Effector memory CD8-positive, alpha-beta T cell (primary cell): ENCODE measurements around the gene CACNA2D4.

ENCODE experiments used
- ATAC-seq: fragments of 150-1000 bp; cut with Tn5 transposase; replicated peaks from 2 replicates; pipeline ENCODE4 v1.10.0; 2021; ENCODE audit warnings: mild to moderate bottlenecking, moderate library complexity
- DNase-seq, 3 experiments: peaks; one replicate each; pipeline ENCODE4 v3.0.0; 2021
- H3K27ac Mint-ChIP-seq, 2 donors: one replicate each; pipeline ENCODE4 v1.8.0; 2022; ENCODE audit warnings: mild to moderate bottlenecking in 2 of 2, mixed read lengths in 2 of 2, moderate library complexity in 2 of 2
- H3K27me3 Mint-ChIP-seq, 2 donors: one replicate each; pipeline ENCODE4 v1.8.0; 2022; ENCODE audit warnings: mixed read lengths in 2 of 2
- H3K36me3 Mint-ChIP-seq: one replicate; pipeline ENCODE4 v1.8.0; 2022; ENCODE audit warnings: mild to moderate bottlenecking, moderate library complexity, mixed read lengths; ENCODE audit not compliant: insufficient read depth
- H3K4me1 Mint-ChIP-seq, 2 donors: one replicate each; pipeline ENCODE4 v1.8.0; 2022; ENCODE audit warnings: low read depth in 2 of 2, mixed read lengths in 2 of 2
- H3K4me3 Mint-ChIP-seq, 2 donors: one replicate each; pipeline ENCODE4 v1.8.0; 2022; ENCODE audit warnings: mild to moderate bottlenecking in 2 of 2, mixed read lengths in 2 of 2, moderate library complexity in 2 of 2
- H3K9me3 Mint-ChIP-seq, 2 donors: one replicate each; pipeline ENCODE4 v1.8.0; 2022; ENCODE audit warnings: mixed read lengths in 2 of 2

The CACNA2D4 gene

GRCh38 chr12:1816730-1817348, 101.6 kb downstream of the CACNA2D4 start:
- Mint-ChIP-seq H3K4me3 (no peak overlapping the region), H3K4me1 (peaks cover 3 to 11% of the 10 kb centered on the region in 2 donors), H3K27ac (peak overlapping the region in 1 of 2 donors; percentile 66), H3K27me3 (peaks cover 44 to 56% of the 10 kb centered on the region in 2 donors), H3K36me3 (no peaks in the 10 kb centered on the region), H3K9me3 (no peaks in the 10 kb centered on the region)
- DNase-seq = no peak
- ATAC-seq = no peak

- H3K4me1 Mint-ChIP-seq = peaks cover 7 to 13% of the 10 kb centered on the region in 2 donors
- DNase-seq (no peak), ATAC-seq (no peak)
- no peak overlapping the region for H3K4me3 Mint-ChIP-seq
- H3K36me3 Mint-ChIP-seq = no peaks in the 10 kb centered on the region
- peak overlapping the region in 1 of 2 donors; percentile 66 for H3K27ac Mint-ChIP-seq
- H3K9me3 Mint-ChIP-seq = no peaks in the 10 kb centered on the region
- H3K27me3 Mint-ChIP-seq = peaks cover 37 to 51% of the 10 kb centered on the region in 2 donors
Measured at GRCh38 chr12:1815814-1816729, 102.4 kb downstream of the CACNA2D4 start.

- ATAC-seq (no peak), DNase-seq (no peak)
- Mint-ChIP-seq H3K4me3 (no peak overlapping the region), H3K36me3 (no peaks in the 10 kb centered on the region), H3K9me3 (no peaks in the 10 kb centered on the region), H3K27me3 (peaks cover 27 to 51% of the 10 kb centered on the region in 2 donors), H3K4me1 (peaks cover 4 to 20% of the 10 kb centered on the region in 2 donors), H3K27ac (no peak overlapping the region)
Measured at GRCh38 chr12:1815108-1815507, 103.3 kb downstream of the CACNA2D4 start.

GRCh38 chr12:1814266-1814665, 104.2 kb downstream of the CACNA2D4 start:
- no peak for DNase-seq
- Mint-ChIP-seq H3K27ac (peak overlapping the region in 1 of 2 donors; percentile 3), H3K4me3 (no peak overlapping the region), H3K36me3 (no peaks in the 10 kb centered on the region), H3K27me3 (peaks cover 19 to 43% of the 10 kb centered on the region in 2 donors), H3K9me3 (no peaks in the 10 kb centered on the region), H3K4me1 (peaks cover 4 to 21% of the 10 kb centered on the region in 2 donors)
- ATAC-seq = no peak

- Mint-ChIP-seq H3K36me3 (no peaks in the 10 kb centered on the region), H3K27me3 (peaks cover 13 to 36% of the 10 kb centered on the region in 2 donors), H3K27ac (peak overlapping the region in 1 of 2 donors; percentile 71), H3K9me3 (no peaks in the 10 kb centered on the region), H3K4me3 (peak overlapping the region in 1 of 2 donors; percentile 84), H3K4me1 (peaks cover 8 to 30% of the 10 kb centered on the region in 2 donors)
- ATAC-seq = peak; percentile 55
- no peak for DNase-seq
Measured at GRCh38 chr12:1812650-1813302, 105.7 kb downstream of the CACNA2D4 start.

- no peaks in the 10 kb centered on the region for H3K9me3 Mint-ChIP-seq
- DNase-seq = no peak
Measured at GRCh38 chr12:1811948-1812291, 106.5 kb downstream of the CACNA2D4 start.

GRCh38 chr12:1811281-1811947, 107.0 kb downstream of the CACNA2D4 start:
- DNase-seq (no peak), ATAC-seq (peak; percentile 47)
- peak overlapping the region; percentile 86 to 88 for H3K27ac Mint-ChIP-seq
- peak overlapping the region; percentile 66 to 84 for H3K4me3 Mint-ChIP-seq
- H3K27me3 Mint-ChIP-seq = peaks cover 10 to 31% of the 10 kb centered on the region in 2 donors
- H3K36me3 Mint-ChIP-seq = no peaks in the 10 kb centered on the region
- peaks cover 8 to 28% of the 10 kb centered on the region in 2 donors for H3K4me1 Mint-ChIP-seq
- no peaks in the 10 kb centered on the region for H3K9me3 Mint-ChIP-seq

More at GRCh38 chr12:1811948-1812291, 106.5 kb downstream of the CACNA2D4 start:
- Mint-ChIP-seq H3K4me3 (peak overlapping the region; percentile 66 to 84), H3K4me1 (peaks cover 8 to 30% of the 10 kb centered on the region in 2 donors), H3K27me3 (peaks cover 13 to 36% of the 10 kb centered on the region in 2 donors), H3K36me3 (no peaks in the 10 kb centered on the region), H3K27ac (peak overlapping the region; percentile 86 to 88)
- ATAC-seq = no peak

- no peak for ATAC-seq
- DNase-seq = no peak
- Mint-ChIP-seq H3K9me3 (no peaks in the 10 kb centered on the region), H3K4me1 (peaks cover 8 to 27% of the 10 kb centered on the region in 2 donors), H3K4me3 (peak overlapping the region; percentile 66 to 84), H3K36me3 (no peaks in the 10 kb centered on the region), H3K27me3 (peaks cover 7 to 26% of the 10 kb centered on the region in 2 donors), H3K27ac (peak overlapping the region; percentile 86 to 88)
Measured at GRCh38 chr12:1810931-1811280, 107.5 kb downstream of the CACNA2D4 start.

GRCh38 chr12:1810201-1810930, 108.1 kb downstream of the CACNA2D4 start:
- Mint-ChIP-seq H3K27ac (peak overlapping the region in 1 of 2 donors; percentile 86), H3K4me3 (peak overlapping the region; percentile 66 to 84), H3K27me3 (peaks cover 7 to 21% of the 10 kb centered on the region in 2 donors), H3K9me3 (no peaks in the 10 kb centered on the region), H3K36me3 (peaks cover 4% of the 10 kb centered on the region), H3K4me1 (peaks cover 8 to 31% of the 10 kb centered on the region in 2 donors)
- DNase-seq (no peak), ATAC-seq (no peak)

GRCh38 chr12:1809591-1810190, 108.8 kb downstream of the CACNA2D4 start:
- Mint-ChIP-seq H3K4me3 (peak overlapping the region in 1 of 2 donors; percentile 84), H3K27me3 (peaks cover 4 to 14% of the 10 kb centered on the region in 2 donors), H3K4me1 (peaks cover 8 to 34% of the 10 kb centered on the region in 2 donors), H3K27ac (peak overlapping the region in 1 of 2 donors; percentile 86), H3K9me3 (no peaks in the 10 kb centered on the region), H3K36me3 (peaks cover 4% of the 10 kb centered on the region)
- no peak for DNase-seq
- ATAC-seq = no peak

GRCh38 chr12:1808798-1809480, 109.5 kb downstream of the CACNA2D4 start:
- Mint-ChIP-seq H3K9me3 (peaks cover 0 to 1% of the 10 kb centered on the region in 2 donors), H3K36me3 (peaks cover 4% of the 10 kb centered on the region), H3K27ac (peak overlapping the region in 1 of 2 donors; percentile 86), H3K4me1 (peaks cover 13 to 38% of the 10 kb centered on the region in 2 donors), H3K27me3 (peaks cover 0 to 13% of the 10 kb centered on the region in 2 donors), H3K4me3 (peak overlapping the region in 1 of 2 donors; percentile 84)
- peak in 2 of 3 experiments; percentile 21 to 22 for DNase-seq
- ATAC-seq = peak; percentile 61
